Smooth muscle cell of the umbilical artery (primary cell): ENCODE data around the gene DNAJC27. TPM values are rescaled to one million over a fixed set of nuclear protein-coding genes. Genes with fewer than 3 reads are reported as not detected.

ENCODE experiments used
- total RNA-seq: library from RNA; depleted of rRNA; stranded (reverse); fragments of >200 nt; gene quantifications from 2 replicates; pipeline ENCODE4 v1.2.3, GENCODE V29; 2014

DNAJC27 gene
- 4.4 and 7.1 TPM in 2 replicates for total RNA-seq

DNA sequence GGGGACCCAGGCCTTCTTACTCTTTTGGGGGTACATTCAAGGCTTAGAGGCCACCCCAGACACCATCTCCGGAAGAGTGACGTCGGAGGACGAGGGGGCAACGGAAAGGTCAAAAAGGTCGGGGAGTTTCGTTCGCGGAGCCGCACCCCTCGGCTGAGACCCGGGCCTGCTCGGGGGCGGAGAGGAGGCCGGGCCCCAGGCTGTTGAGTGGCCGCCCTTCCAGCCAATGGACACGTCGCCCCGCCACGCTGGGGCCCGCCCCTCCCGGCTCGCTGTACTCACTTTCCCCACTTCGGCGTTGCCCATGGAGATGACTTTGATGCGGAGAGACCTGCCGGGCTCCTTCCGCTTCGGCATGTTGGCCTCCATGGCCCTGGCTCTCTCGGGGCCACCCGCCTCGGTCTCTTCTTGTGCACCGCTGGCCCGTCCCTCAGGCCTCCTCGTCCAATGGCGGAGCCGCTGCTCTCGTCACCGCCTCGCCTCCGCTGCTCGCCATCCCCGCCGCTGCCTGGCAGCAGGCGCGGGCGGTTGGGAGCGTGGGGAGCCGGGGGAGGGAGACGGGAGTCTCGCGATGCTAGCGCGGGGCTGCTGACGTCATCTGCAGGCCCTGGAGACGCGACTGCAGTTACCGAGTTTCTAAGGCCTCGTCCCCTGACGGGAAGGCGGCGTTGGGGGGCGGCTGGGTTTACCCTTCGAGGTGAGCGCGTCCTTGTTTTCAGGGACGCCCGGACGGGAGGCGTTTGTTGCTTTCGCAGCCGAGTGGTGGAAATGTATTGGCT is at the start of gene DNAJC27:
Gene DNAJC27, minus strand, starts transcription at position 420 of the 779 bp plus-strand sequence. Its CDS starts 51 bp downstream, at position 369.

DNA sequence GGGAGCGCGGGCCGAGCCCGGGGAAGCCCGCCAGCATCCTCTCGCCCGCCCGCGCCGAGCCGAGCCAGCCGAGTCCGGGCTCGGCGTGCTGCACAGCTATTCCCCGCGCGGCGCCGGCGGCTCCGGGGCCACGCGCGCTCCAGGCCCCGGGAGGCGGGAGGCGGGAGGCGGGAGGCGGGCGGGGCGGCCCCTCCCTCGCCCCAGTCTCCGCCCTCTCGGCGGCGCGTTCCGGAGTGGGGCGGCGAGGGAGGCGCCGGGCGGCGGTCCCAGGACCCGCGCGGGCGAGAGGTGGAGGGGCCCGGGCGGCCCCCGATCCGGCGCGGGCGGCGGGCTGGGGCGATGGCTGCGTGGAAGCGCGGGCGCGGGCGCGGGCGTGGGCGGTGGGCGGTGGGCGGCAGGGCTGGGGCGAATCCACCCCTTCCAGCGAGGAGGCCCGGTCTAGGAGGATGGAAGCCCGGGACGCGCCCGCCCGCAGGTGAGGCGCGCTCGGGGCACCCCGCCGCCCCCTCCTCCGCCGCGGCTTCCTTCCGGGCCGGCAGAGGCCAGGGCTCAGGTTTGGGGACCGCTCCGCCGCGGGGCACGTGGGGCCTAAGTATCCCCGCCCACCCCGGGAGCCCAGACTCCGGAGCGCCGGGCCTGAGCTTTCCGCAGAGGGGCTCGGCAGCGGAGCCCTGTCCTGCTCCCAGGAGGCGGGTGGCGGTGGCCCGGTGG is 51.5 kb downstream of the DNAJC27 start, which contains the start of gene ADCY3:
Gene ADCY3, minus strand, starts transcription at position 140 of the 711 bp plus-strand sequence. CDS start 1,250 bp downstream, outside the sequence.

Other genes starting within 250 kb of the DNAJC27 start
- 11.8 and 22.3 TPM in 2 replicates for gene PTRHD1, start 178.6 kb downstream of the DNAJC27 start, total RNA-seq
- gene CENPO, start 178.5 kb downstream of the DNAJC27 start, total RNA-seq, result 5.6 and 16.7 TPM in 2 replicates
- gene ADCY3, start 51.7 kb downstream of the DNAJC27 start, total RNA-seq, result 13.1 and 36.2 TPM in 2 replicates
- 1.4 and 2.4 TPM in 2 replicates for gene EFR3B, start 70.1 kb upstream of the DNAJC27 start, total RNA-seq
- gene POMC, start 196.6 kb upstream of the DNAJC27 start, total RNA-seq, result 1.0 and 1.5 TPM in 2 replicates